ENCODE measurements around the gene CASKIN2. TPM values are rescaled to one million over a fixed set of nuclear protein-coding genes. Genes with fewer than 3 reads are reported as not detected.
A peak's percentile ranks its signal among the peaks of the same experiment; 100 is the strongest.

Gene CASKIN2
- total RNA-seq, 1 donor from 2014 or later, result 2.0 TPM

GRCh38 chr17:75492555-75493168 lies 22.7 kb downstream of the CASKIN2 start:
- Mint-ChIP-seq H3K9me3 (no peaks in the 10 kb centered on the region), H3K27ac (no peak overlapping the region)
- intact Hi-C loops (cut with micrococcal nuclease), result no loop called here

GRCh38 chr17:75491680-75492079 lies 23.7 kb downstream of the CASKIN2 start:
- no peak for DNase-seq (ENCODE audit: low spot score)
- Mint-ChIP-seq H3K4me1 (ENCODE audit: low read depth) (peaks cover 13% of the 10 kb centered on the region), H3K4me3 (no peak overlapping the region), H3K9me3 (no peaks in the 10 kb centered on the region), H3K27me3 (ENCODE audit: insufficient read depth) (no peaks in the 10 kb centered on the region), H3K27ac (no peak overlapping the region), H3K36me3 (ENCODE audit: low read depth) (peaks cover 11% of the 10 kb centered on the region)
- intact Hi-C loops (cut with micrococcal nuclease), result no loop called here

More at GRCh38 chr17:75492555-75493168, 22.7 kb downstream of the CASKIN2 start:
- Mint-ChIP-seq H3K36me3 (ENCODE audit: low read depth) (peaks cover 7% of the 10 kb centered on the region), H3K27me3 (ENCODE audit: insufficient read depth) (no peaks in the 10 kb centered on the region), H3K4me1 (ENCODE audit: low read depth) (peaks cover 3% of the 10 kb centered on the region), H3K4me3 (no peak overlapping the region)
- no peak for DNase-seq (ENCODE audit: low spot score)

- Mint-ChIP-seq H3K4me1 (ENCODE audit: low read depth) (peaks cover 18% of the 10 kb centered on the region), H3K27me3 (ENCODE audit: insufficient read depth) (no peaks in the 10 kb centered on the region)
Observed at GRCh38 chr17:75490953-75491649, 24.2 kb downstream of the CASKIN2 start.

GRCh38 chr17:75490173-75490743 lies 25.1 kb downstream of the CASKIN2 start:
- no peaks in the 10 kb centered on the region for H3K9me3 Mint-ChIP-seq
- no peak overlapping the region for H3K4me3 Mint-ChIP-seq
- peaks cover 18% of the 10 kb centered on the region for H3K4me1 Mint-ChIP-seq (ENCODE audit: low read depth)
- intact Hi-C loops (cut with micrococcal nuclease), result no loop called here
- DNase-seq (ENCODE audit: low spot score), result no peak
- H3K27ac Mint-ChIP-seq, result no peak overlapping the region
- H3K27me3 Mint-ChIP-seq (ENCODE audit: insufficient read depth), result no peaks in the 10 kb centered on the region
- peaks cover 10% of the 10 kb centered on the region for H3K36me3 Mint-ChIP-seq (ENCODE audit: low read depth)

More at GRCh38 chr17:75490953-75491649, 24.2 kb downstream of the CASKIN2 start:
- H3K27ac Mint-ChIP-seq, result no peak overlapping the region
- H3K9me3 Mint-ChIP-seq, result no peaks in the 10 kb centered on the region
- no peak for DNase-seq (ENCODE audit: low spot score)
- H3K36me3 Mint-ChIP-seq (ENCODE audit: low read depth), result peaks cover 13% of the 10 kb centered on the region
- intact Hi-C loops (cut with micrococcal nuclease), result no loop called here
- no peak overlapping the region for H3K4me3 Mint-ChIP-seq

GRCh38 chr17:75489511-75489955 lies 25.8 kb downstream of the CASKIN2 start:
- Mint-ChIP-seq H3K9me3 (no peaks in the 10 kb centered on the region), H3K27ac (no peak overlapping the region), H3K4me3 (no peak overlapping the region), H3K27me3 (ENCODE audit: insufficient read depth) (no peaks in the 10 kb centered on the region), H3K36me3 (ENCODE audit: low read depth) (peaks cover 10% of the 10 kb centered on the region), H3K4me1 (ENCODE audit: low read depth) (peaks cover 18% of the 10 kb centered on the region)
- no peak for DNase-seq (ENCODE audit: low spot score)
- intact Hi-C loops (cut with micrococcal nuclease), result no loop called here

DNA sequence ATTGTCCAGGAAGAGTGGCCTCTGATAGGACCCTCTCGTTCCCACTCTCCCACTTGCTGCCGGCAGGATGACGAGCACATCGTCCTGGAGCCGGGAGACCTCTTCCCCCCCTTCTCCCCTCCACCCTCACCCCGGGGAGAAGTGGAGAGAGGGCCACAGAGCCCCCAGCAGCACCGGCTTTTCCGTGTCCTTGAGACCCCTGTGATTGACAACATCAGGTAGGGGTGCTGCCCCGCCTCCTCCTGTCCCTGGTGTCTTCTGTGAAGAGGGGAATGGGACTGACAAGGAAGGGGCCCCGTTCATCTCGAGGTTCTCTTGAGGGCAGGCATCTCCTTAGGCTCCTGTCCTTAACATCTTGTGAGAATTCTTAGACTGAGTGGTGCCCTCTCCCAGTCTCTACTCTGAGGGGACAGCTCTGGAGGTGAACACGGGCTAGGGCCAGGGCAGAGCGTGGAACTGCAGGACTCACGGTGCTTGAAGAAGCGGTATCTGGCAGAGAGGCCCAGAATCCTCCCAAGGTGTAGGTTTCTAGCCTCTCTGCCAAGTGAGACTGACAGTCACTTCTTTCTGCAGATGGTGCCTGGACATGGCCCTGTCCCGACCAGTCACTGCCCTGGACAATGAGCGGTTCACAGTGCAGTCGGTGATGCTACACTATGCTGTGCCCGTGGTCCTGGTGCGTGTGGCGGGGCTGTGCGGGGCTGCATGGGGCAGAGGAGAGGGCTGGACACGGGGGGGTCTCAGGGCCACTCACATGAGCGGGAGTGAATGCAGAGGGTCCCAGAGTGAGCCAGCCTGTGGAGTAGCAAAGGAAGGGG lies 26.4 kb downstream of the CASKIN2 start:
- Mint-ChIP-seq H3K27me3 (ENCODE audit: insufficient read depth) (no peaks in the 10 kb centered on the region), H3K4me3 (no peak overlapping the region), H3K9me3 (no peaks in the 10 kb centered on the region), H3K36me3 (ENCODE audit: low read depth) (peaks cover 8% of the 10 kb centered on the region), H3K4me1 (ENCODE audit: low read depth) (peaks cover 18% of the 10 kb centered on the region), H3K27ac (no peak overlapping the region)
- intact Hi-C loops (cut with micrococcal nuclease), result no loop called here
- no peak for DNase-seq (ENCODE audit: low spot score)

- Mint-ChIP-seq H3K9me3 (no peaks in the 10 kb centered on the region), H3K27ac (peak overlapping the region; percentile 91), H3K27me3 (ENCODE audit: insufficient read depth) (no peaks in the 10 kb centered on the region), H3K36me3 (ENCODE audit: low read depth) (peaks cover 8% of the 10 kb centered on the region), H3K4me3 (peak overlapping the region; percentile 49), H3K4me1 (ENCODE audit: low read depth) (peaks cover 18% of the 10 kb centered on the region)
- intact Hi-C loops (cut with micrococcal nuclease), result no loop called here
- peak; percentile 28 for DNase-seq (ENCODE audit: low spot score)
Observed at GRCh38 chr17:75487351-75488070, 27.8 kb downstream of the CASKIN2 start.

DNA sequence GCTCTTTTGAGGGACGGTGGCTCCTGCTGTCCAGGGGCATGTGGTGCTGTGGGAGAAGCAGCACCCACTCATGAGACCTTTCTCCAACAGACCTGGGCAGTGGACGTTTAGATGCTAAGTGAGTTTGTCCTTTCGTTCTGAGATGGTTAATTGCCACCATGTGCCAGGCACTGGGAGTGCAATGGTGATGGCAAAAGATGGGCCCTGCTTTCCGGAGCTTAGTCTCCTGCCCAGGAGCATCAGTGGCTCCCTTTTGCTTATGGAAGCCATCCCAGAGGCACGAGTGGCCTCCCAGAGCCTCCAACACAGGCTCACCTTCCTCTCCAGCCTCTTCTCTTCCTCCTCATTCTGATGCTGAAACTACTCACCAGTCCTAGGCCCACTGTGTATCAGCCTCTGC lies 28.4 kb downstream of the CASKIN2 start:
- Mint-ChIP-seq H3K36me3 (ENCODE audit: low read depth) (peaks cover 8% of the 10 kb centered on the region), H3K27ac (peak overlapping the region; percentile 91), H3K9me3 (no peaks in the 10 kb centered on the region), H3K27me3 (ENCODE audit: insufficient read depth) (no peaks in the 10 kb centered on the region), H3K4me1 (ENCODE audit: low read depth) (peaks cover 18% of the 10 kb centered on the region), H3K4me3 (peak overlapping the region; percentile 49)
- intact Hi-C loops (cut with micrococcal nuclease), result no loop called here
- DNase-seq (ENCODE audit: low spot score), result no peak

- no peak overlapping the region for H3K4me3 Mint-ChIP-seq
- H3K27ac Mint-ChIP-seq, result peak overlapping the region; percentile 65
- no peaks in the 10 kb centered on the region for H3K27me3 Mint-ChIP-seq (ENCODE audit: insufficient read depth)
- no peaks in the 10 kb centered on the region for H3K9me3 Mint-ChIP-seq
- no peak for DNase-seq (ENCODE audit: low spot score)
- intact Hi-C loops (cut with micrococcal nuclease), result no loop called here
- H3K4me1 Mint-ChIP-seq (ENCODE audit: low read depth), result peaks cover 18% of the 10 kb centered on the region
- peaks cover 8% of the 10 kb centered on the region for H3K36me3 Mint-ChIP-seq (ENCODE audit: low read depth)
Observed at GRCh38 chr17:75486151-75486550, 29.2 kb downstream of the CASKIN2 start.

- peaks cover 18% of the 10 kb centered on the region for H3K4me1 Mint-ChIP-seq (ENCODE audit: low read depth)
- no peaks in the 10 kb centered on the region for H3K9me3 Mint-ChIP-seq
- DNase-seq (ENCODE audit: low spot score), result no peak
- peaks cover 8% of the 10 kb centered on the region for H3K36me3 Mint-ChIP-seq (ENCODE audit: low read depth)
- no peaks in the 10 kb centered on the region for H3K27me3 Mint-ChIP-seq (ENCODE audit: insufficient read depth)
- intact Hi-C loops (cut with micrococcal nuclease), result no loop called here
- H3K27ac Mint-ChIP-seq, result no peak overlapping the region
- no peak overlapping the region for H3K4me3 Mint-ChIP-seq
Observed at GRCh38 chr17:75485688-75486087, 29.6 kb downstream of the CASKIN2 start.

DNA sequence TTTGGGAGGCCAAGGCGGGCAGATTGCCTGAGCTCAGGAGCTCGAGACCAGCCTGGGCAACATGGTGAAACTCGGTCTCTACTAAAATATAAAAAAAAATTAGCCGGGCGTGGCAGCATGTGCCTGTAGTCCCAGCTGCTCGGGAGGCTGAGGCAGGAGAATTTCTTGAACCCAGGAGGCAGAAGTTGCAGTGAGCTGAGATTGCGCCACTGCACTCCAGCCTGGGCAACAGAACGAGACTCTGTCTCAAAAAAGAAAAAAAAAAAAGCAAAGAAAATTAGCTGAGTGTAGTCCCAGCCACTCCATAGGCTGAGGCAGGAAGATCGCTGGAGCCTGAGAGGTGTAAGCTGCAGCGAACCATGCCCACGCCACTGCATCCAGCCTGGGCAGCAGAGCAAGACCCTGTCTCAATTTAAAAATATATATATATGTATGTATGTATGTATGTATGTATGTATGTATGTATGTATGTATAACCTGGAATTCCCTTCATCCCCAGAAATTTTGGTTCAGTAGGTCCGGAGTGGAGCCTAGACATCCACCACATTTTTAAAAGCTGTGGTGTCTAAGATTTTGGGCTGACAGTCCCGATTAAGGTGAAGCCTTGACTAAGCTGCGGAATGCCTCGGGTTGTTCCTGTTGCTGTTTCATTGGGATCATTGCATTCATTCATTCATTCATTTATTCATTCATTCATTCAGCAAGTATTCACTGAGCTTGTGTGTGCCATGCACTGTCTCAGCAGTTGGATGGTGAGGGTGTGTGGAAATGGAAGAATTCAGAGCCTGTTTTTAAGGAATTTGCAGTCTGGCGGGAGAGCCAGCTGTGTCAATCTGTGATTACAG lies 33.0 kb downstream of the CASKIN2 start:
- Mint-ChIP-seq H3K27me3 (ENCODE audit: insufficient read depth) (no peaks in the 10 kb centered on the region), H3K9me3 (no peaks in the 10 kb centered on the region), H3K4me1 (ENCODE audit: low read depth) (peaks cover 11% of the 10 kb centered on the region), H3K4me3 (no peak overlapping the region), H3K36me3 (ENCODE audit: low read depth) (peaks cover 6% of the 10 kb centered on the region), H3K27ac (no peak overlapping the region)
- intact Hi-C loops (cut with micrococcal nuclease), result no loop called here
- no peak for DNase-seq (ENCODE audit: low spot score)

All from activated T-helper 1 cell treated with anti-CD3 and anti-CD28 coated beads, Interleukin-12 subunit alpha, Interleukin-12 subunit beta, Interleukin-2, Interleukin-4 antibody, amounts not matched to agents 30 ng/mL and 10 ng/mL and 1 ng/mL, durations not matched to agents 14 hours and 24 hours and 36 hours (primary cell).